ELR (cell line): ENCODE data around the gene CPTP.

Experiments
- DNase-seq: peaks from one replicate; pipeline ENCODE4 v3.0.0-alpha.2; 2015; ENCODE audit warnings: low read depth

The CPTP gene

GRCh38 chr1:1324524-1325287 is at the start of gene CPTP, which contains the start of gene INTS11:
CPTP (plus strand) TSS chr1:1324802; CDS start chr1:1326911, 2,109 bp downstream.
INTS11 (minus strand) TSS chr1:1324660; CDS start chr1:1324608, 52 bp downstream.
- DNase-seq: peak; percentile 92

GRCh38 chr1:1274931-1275431 is 49.6 kb upstream of the CPTP start:
- DNase-seq: no peak

DNA sequence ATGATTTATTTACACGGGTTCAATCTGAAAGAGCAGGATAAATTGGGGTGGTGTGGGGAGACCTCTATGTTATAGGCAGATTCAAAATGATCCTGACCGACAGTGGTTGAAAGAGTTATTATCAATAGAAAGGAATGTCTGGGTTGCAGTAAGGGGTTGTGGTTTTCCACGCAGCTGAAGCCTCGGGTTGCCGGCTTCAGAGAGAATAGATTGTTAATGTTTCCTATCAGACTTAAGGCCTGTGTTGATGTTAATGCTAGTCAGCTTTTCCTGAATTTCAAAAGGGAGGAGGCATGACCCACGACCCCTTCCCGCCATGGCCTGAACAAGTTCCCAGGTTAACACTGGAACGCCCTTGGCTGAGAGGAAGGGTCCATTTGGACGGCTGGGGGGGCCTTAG is 48.8 kb upstream of the CPTP start:
- DNase-seq: peak; percentile 30

GRCh38 chr1:1278620-1279019 is 46.0 kb upstream of the CPTP start:
- DNase-seq: no peak

GRCh38 chr1:1279028-1279427 is 45.6 kb upstream of the CPTP start:
- DNase-seq: no peak

GRCh38 chr1:1280782-1281481 is 43.7 kb upstream of the CPTP start:
- no peak for DNase-seq

- peak; percentile 88 for DNase-seq
These were observed 42.9 kb upstream of the CPTP start for GRCh38 chr1:1281533-1282321.

- DNase-seq: peak; percentile 71
These were observed 41.6 kb upstream of the CPTP start for GRCh38 chr1:1282998-1283397.

DNA sequence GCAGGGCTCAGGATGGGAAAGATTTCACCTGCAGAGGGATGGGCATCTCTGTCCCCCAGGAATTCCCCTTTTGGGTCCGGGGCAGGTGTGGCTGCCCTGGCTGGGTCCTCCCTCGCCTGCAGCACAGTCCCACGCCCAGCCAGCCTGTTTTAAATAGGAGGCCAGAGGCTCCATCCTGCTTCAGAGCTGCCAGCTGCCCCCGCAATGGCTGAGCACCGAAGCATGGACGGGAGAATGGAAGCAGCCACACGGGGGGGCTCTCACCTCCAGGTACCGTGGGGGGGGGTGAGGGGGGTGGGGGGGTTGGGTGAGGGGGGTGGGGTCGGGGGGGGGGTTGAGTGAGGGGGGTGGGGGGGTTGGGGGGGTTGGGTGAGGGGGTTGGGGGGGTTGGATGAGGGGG is 40.8 kb upstream of the CPTP start:
- peak; percentile 52 for DNase-seq

- no peak for DNase-seq
These were observed 40.1 kb upstream of the CPTP start for GRCh38 chr1:1284221-1285101.

- DNase-seq: no peak
These were observed 39.5 kb upstream of the CPTP start for GRCh38 chr1:1285102-1285571.

DNA sequence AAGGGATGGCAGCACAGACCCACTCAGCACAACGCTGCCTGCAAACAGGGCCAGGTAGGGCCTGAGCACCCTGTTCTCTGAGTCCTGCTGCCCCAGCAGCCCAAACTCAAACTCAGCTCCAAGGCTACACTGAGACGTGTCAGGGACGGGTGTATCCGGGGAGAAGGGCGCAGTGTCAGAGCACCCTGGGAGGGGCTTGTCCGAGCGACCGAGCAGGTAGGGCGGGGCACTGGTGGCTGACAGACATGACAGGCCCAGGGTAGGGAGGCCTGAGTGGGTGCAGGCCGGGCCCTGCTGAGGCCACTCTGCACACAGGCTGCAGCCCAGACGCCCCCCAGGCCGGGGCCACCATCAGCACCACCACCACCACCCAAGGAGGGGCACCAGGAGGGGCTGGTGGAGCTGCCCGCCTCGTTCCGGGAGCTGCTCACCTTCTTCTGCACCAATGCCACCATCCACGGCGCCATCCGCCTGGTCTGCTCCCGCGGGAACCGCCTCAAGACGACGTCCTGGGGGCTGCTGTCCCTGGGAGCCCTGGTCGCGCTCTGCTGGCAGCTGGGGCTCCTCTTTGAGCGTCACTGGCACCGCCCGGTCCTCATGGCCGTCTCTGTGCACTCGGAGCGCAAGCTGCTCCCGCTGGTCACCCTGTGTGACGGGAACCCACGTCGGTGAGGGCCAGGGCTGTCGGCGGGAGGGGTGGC is 38.8 kb upstream of the CPTP start:
- DNase-seq: no peak

DNA sequence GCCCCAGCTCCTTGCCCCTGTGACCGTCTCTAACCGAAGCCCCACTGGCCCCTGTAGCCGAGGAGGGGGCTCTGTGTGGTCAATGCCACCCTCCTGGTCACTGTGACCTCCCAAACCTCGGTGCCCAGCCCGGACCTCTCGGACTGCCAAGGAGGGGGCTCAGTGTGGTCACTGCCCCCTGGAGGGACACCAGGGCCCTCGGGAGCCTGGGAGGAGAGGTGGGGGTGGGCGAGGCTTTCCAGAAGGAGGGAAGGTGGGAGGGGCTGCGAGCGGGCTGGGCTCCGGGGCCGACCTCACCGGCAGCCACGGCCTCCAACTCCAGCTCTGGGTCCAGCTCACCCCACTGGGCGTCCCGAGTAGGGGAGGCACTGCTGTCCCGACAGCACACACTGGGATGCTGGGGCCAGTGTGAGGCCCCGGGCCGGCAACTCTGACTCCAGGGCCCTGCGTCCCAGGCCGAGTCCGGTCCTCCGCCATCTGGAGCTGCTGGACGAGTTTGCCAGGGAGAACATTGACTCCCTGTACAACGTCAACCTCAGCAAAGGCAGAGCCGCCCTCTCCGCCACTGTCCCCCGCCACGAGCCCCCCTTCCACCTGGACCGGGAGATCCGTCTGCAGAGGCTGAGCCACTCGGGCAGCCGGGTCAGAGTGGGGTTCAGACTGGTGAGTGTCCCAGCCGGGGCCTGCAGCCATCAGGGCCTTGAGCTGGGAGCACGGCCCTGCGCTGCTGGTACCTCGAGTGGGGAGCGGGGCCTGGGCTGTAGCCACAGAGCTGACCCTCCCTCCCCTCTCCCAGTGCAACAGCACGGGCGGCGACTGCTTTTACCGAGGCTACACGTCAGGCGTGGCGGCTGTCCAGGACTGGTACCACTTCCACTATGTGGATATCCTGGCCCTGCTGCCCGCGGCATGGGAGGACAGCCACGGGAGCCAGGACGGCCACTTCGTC is 38.0 kb upstream of the CPTP start:
- no peak for DNase-seq

DNA sequence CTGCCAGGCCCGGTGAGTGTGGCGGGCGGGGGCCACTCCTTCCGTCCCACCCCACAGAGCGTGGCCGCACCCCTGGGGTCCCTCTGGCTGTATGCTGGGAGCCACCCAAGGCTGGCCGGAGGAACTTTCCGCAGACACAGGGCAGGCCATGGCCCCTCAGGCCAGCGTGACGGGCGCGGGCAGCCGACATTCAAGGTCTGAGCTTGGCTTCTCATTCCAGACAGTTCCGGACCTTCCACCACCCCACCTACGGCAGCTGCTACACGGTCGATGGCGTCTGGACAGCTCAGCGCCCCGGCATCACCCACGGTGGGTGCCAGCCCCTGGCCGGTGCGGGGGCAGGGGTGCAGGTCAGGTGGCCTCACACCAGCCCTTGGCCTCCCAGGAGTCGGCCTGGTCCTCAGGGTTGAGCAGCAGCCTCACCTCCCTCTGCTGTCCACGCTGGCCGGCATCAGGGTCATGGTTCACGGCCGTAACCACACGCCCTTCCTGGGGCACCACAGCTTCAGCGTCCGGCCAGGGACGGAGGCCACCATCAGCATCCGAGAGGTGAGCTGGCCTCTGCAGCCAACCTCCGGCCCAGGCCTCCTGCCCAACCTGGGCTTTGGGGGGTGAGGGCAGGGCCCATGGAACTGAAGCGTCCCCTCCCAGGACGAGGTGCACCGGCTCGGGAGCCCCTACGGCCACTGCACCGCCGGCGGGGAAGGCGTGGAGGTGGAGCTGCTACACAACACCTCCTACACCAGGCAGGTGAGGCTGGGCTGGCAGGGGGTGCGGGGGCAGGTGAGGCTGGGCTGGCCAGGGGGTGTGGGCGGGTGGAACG is 37.1 kb upstream of the CPTP start:
- DNase-seq: no peak

DNA sequence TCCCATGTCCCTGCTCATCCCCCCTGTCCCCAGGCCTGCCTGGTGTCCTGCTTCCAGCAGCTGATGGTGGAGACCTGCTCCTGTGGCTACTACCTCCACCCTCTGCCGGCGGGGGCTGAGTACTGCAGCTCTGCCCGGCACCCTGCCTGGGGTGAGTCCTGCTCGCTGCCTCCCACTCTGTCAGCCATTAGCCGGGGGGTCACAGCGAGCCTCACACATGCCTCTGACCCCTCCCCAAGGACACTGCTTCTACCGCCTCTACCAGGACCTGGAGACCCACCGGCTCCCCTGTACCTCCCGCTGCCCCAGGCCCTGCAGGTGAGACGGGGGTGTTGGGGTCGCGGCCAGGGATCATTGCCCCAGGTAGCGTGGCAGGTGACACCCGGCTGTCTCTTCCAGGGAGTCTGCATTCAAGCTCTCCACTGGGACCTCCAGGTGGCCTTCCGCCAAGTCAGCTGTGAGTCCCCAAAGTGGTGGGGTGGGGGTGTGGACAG is 34.3 kb upstream of the CPTP start:
- DNase-seq: no peak

- DNase-seq: no peak
These were observed 33.5 kb upstream of the CPTP start for GRCh38 chr1:1291023-1291528.

- DNase-seq: peak; percentile 59
These were observed 32.8 kb upstream of the CPTP start for GRCh38 chr1:1291548-1292441.
